Vagina (tissue), 2 donors: Measurements from ENCODE around the gene DAND5. TPM values are rescaled to one million over a fixed set of nuclear protein-coding genes. Genes with fewer than 3 reads are reported as not detected.

ENCODE experiments used
- DNase-seq, 2 donors: peaks; one replicate each; pipeline ENCODE4 v3.0.0-alpha.2; 2017; ENCODE audit errors: extremely low spot score in 2 of 2
- H3K27ac ChIP-seq: fragments of 200-600 bp; sonication (generic); one replicate; pipeline ENCODE4 v1.5.1; 2019
- H3K27me3 ChIP-seq: fragments of 200-600 bp; sonication (generic); one replicate; pipeline ENCODE4 v1.5.1; 2019
- H3K36me3 ChIP-seq, 2 donors: fragments of 200-600 bp; sonication (generic); one replicate each; pipeline ENCODE4 v1.5.1; 2017 to 2019
- H3K4me1 ChIP-seq: fragments of 200-600 bp; sonication (generic); one replicate; pipeline ENCODE4 v1.5.1; 2019
- H3K4me3 ChIP-seq, 2 donors: fragments of 200-600 bp; sonication (generic); 1 replicate in 1 of 2; 2 replicates in 1 of 2; pipeline ENCODE4 v1.5.1; 2016 to 2019
- H3K9me3 ChIP-seq: fragments of 200-600 bp; sonication (generic); one replicate; pipeline ENCODE4 v1.5.1; 2019
- POLR2A ChIP-seq, 2 donors: fragments of 450-650 bp; IDR thresholded peaks; one replicate each; pipeline ENCODE4 v1.6.1; 2017; ENCODE audit warnings: antibody characterized with exemption in 2 of 2, mild to moderate bottlenecking in 2 of 2, moderate library complexity in 2 of 2
- POLR2AphosphoS5 ChIP-seq, 2 donors: sonication (generic); formaldehyde crosslinking; IDR thresholded peaks; one replicate each; pipeline ENCODE4 v1.9.0; 2017; ENCODE audit warnings: antibody characterized with exemption in 2 of 2, mild to moderate bottlenecking in 2 of 2, low read depth in 1 of 2; ENCODE audit not compliant: insufficient read depth in 1 of 2
- intact Hi-C: fragments of 100-400 bp; cut with DNase I; formaldehyde crosslinking; loops from one replicate; pipeline ENCODE4 v1.15.1; 2023
- total RNA-seq: library from RNA; depleted of rRNA; stranded (reverse); fragments of >200 nt; gene quantifications from one replicate; pipeline ENCODE4 v1.2.3, GENCODE V29; 2016
- TF ChIP-seq, protein P1 (sequence below), 3 experiments: fragments of 450-650 bp in 2 of 3; fragments of 200-600 bp in 1 of 3; sonication (generic) in 1 of 3; IDR thresholded peaks; one replicate each; pipeline ENCODE4 v1.5.1; 2017 to 2019; ENCODE audit warnings: antibody characterized with exemption in 3 of 3, mild to moderate bottlenecking in 2 of 3, moderate library complexity in 2 of 3

The DAND5 gene, protein sequence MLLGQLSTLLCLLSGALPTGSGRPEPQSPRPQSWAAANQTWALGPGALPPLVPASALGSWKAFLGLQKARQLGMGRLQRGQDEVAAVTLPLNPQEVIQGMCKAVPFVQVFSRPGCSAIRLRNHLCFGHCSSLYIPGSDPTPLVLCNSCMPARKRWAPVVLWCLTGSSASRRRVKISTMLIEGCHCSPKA
- total RNA-seq = not detected

DNA sequence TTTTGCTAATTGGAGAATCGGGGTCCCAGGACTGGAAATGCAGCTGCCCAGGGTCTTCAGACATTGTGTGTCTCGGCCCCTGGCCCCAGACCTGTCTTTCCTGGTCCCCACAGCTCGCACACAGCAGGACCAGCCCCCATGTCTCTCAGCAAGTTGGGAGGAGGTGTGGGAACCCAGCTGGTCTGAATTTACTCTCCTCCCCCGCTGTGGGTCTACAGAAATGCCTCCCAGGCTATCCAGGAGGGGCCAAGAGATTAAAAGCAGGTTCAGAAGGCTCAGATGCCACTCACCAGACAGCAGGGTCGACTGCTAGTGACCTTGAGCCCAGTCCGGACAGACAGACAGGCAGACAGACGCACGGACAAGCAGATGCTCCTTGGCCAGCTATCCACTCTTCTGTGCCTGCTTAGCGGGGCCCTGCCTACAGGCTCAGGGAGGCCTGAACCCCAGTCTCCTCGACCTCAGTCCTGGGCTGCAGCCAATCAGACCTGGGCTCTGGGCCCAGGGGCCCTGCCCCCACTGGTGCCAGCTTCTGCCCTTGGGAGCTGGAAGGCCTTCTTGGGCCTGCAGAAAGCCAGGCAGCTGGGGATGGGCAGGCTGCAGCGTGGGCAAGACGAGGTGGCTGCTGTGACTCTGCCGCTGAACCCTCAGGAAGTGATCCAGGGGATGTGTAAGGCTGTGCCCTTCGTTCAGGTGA lies at the start of gene DAND5:
Gene DAND5, plus strand, starts transcription at position 285 of the 697 bp plus-strand sequence. Its CDS starts 85 bp downstream, at position 370.
- DNase-seq = no peak
- intact Hi-C loops = no loop called here
- Histone ChIP-seq H3K27ac (no peak within 1 kb of the TSS), H3K4me3 (no peak within 1 kb of the TSS), H3K36me3 (no peaks in the 10 kb centered on the region), H3K27me3 (no peaks in the 10 kb centered on the region), H3K9me3 (no peaks in the 10 kb centered on the region), H3K4me1 (peaks cover 5% of the 10 kb centered on the region)
- TF ChIP-seq POLR2A (IDR thresholded peaks at IDR 0.05) (no peak), POLR2AphosphoS5 (IDR thresholded peaks at IDR 0.05; ENCODE audit: insufficient read depth in 1 of 2, low read depth in 1 of 2) (no peak)
- TF ChIP-seq, protein P1, sequence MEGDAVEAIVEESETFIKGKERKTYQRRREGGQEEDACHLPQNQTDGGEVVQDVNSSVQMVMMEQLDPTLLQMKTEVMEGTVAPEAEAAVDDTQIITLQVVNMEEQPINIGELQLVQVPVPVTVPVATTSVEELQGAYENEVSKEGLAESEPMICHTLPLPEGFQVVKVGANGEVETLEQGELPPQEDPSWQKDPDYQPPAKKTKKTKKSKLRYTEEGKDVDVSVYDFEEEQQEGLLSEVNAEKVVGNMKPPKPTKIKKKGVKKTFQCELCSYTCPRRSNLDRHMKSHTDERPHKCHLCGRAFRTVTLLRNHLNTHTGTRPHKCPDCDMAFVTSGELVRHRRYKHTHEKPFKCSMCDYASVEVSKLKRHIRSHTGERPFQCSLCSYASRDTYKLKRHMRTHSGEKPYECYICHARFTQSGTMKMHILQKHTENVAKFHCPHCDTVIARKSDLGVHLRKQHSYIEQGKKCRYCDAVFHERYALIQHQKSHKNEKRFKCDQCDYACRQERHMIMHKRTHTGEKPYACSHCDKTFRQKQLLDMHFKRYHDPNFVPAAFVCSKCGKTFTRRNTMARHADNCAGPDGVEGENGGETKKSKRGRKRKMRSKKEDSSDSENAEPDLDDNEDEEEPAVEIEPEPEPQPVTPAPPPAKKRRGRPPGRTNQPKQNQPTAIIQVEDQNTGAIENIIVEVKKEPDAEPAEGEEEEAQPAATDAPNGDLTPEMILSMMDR (IDR thresholded peaks at IDR 0.05) = no peak

DNA sequence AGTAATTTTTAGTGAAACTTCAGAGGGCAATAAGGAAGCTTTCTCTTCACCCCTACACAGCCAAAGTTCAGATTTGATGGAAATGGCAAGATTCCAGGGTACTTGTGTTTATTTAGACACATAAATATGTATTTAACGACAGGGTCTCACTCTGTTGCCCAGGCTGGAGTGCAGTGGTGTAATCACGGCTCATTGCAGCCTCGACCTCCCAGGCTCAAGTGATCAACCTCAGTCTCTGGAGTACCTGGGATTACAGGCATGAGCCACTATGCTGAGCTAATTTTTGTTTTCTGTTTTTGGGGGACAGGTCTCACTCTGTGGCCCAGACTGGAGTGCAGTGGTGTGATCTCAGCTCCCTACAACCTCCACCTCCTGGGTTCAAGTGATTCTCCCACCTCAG lies 48.3 kb upstream of the DAND5 start:
- no peak overlapping the region for H3K27ac ChIP-seq
- peaks cover 8 to 38% of the 10 kb centered on the region in 2 donors for H3K36me3 ChIP-seq
- no peak overlapping the region for H3K4me3 ChIP-seq
- no peaks in the 10 kb centered on the region for H3K27me3 ChIP-seq
- no peaks in the 10 kb centered on the region for H3K9me3 ChIP-seq
- DNase-seq = no peak
- TF ChIP-seq POLR2A (IDR thresholded peaks at IDR 0.05) (no peak), POLR2AphosphoS5 (IDR thresholded peaks at IDR 0.05; ENCODE audit: insufficient read depth in 1 of 2, low read depth in 1 of 2) (no peak)
- TF ChIP-seq, protein P1 (IDR thresholded peaks at IDR 0.05) = no peak
- peaks cover 6% of the 10 kb centered on the region for H3K4me1 ChIP-seq
- intact Hi-C loops = no loop called here

DNA sequence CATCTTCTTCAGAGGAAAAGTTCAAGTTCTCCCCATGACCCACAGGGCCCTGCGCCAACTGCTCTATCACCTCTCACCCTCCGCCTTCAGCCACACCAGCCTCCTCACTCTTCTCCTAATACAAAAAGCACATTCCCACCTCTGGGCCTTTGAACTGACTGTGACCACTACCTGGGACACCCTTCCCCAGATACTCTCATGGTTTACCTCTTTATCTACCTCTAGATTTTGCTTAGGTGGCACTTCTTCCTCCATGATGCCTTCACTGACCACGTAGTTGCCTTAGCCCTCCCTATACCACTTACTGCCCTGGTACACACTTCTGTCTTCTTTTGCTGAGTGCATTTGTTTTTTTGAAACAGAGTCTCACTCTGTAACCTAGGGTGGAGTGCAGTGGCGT lies 46.4 kb upstream of the DAND5 start:
- H3K27ac ChIP-seq = no peak overlapping the region
- H3K4me3 ChIP-seq = no peak overlapping the region
- no peak for TF ChIP-seq POLR2A (IDR thresholded peaks at IDR 0.05)
- no peak for TF ChIP-seq POLR2AphosphoS5 (IDR thresholded peaks at IDR 0.05; ENCODE audit: insufficient read depth in 1 of 2, low read depth in 1 of 2)
- TF ChIP-seq, protein P1 (IDR thresholded peaks at IDR 0.05) = no peak
- no peak for DNase-seq
- intact Hi-C loops = no loop called here
- peaks cover 8 to 54% of the 10 kb centered on the region in 2 donors for H3K36me3 ChIP-seq
- no peaks in the 10 kb centered on the region for H3K9me3 ChIP-seq
- H3K27me3 ChIP-seq = no peaks in the 10 kb centered on the region
- H3K4me1 ChIP-seq = peaks cover 6% of the 10 kb centered on the region

DNA sequence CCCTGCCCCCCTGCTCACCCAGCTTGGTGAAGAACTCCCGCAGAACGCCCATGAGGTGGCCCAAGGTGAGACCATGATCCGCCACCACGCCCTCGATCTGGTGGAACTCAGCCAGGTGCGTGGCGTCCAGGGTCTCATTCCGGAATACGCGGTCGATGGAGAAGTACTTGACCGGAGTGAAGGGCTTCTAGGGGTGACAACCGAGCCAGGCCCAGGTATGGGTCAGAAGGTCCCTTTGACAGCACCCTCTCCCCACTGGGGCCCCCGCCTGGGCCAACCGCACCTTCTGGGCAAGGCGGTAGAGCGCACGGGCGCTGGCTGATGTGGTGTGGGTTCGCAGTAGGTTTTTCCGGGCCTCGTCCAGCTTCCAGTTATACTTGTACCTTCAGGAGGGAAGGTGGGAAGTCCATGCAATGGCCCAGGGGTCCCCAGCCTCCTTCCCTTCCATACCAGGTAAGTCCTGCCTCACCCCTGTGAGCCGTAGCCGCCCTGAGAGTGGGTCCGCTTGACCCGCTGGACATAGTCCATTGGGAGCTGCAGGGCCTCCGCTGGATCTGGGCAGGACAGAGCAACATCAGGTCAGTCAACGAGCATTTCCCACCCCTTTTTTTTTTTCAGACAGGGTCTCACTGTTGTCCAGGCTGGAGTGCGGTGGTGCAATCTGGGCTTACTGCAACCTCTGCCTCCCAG lies 44.6 kb upstream of the DAND5 start:
- Histone ChIP-seq H3K27me3 (no peaks in the 10 kb centered on the region), H3K36me3 (peaks cover 8 to 72% of the 10 kb centered on the region in 2 donors), H3K4me3 (no peak overlapping the region), H3K27ac (no peak overlapping the region), H3K4me1 (no peaks in the 10 kb centered on the region), H3K9me3 (no peaks in the 10 kb centered on the region)
- no peak for DNase-seq
- TF ChIP-seq POLR2A (IDR thresholded peaks at IDR 0.05) (no peak), POLR2AphosphoS5 (IDR thresholded peaks at IDR 0.05; ENCODE audit: insufficient read depth in 1 of 2, low read depth in 1 of 2) (no peak)
- TF ChIP-seq, protein P1 (IDR thresholded peaks at IDR 0.05) = no peak
- intact Hi-C loops = no loop called here
